GM10248 (cell line): ENCODE measurements around the gene TESPA1.

Experiments used
- CTCF ChIA-PET: fragments of 300-600 bp; sonication (Branson Sonifier 250); formaldehyde crosslinking; extraction: SDS; loops from one replicate; lab custom pipeline; 2021; ENCODE audit warnings: antibody characterized with exemption; lab: Yijun Ruan, JAX
- POLR2A ChIA-PET: fragments of 350-650 bp; sonication (Branson Sonifier 250); formaldehyde crosslinking; extraction: SDS; loops from one replicate; lab custom pipeline; 2020; ENCODE audit warnings: antibody characterized with exemption; lab: Yijun Ruan, JAX
- DNase-seq: peaks from one replicate; pipeline ENCODE4 v3.0.0; 2012; ENCODE audit errors: extremely low spot score
- CTCF ChIP-seq: IDR thresholded peaks from 2 replicates; pipeline ENCODE4 v1.5.1; 2012; ENCODE audit warnings: mild to moderate bottlenecking, low read depth; ENCODE audit errors: extremely low read depth, missing control alignments, control extremely low read depth

TESPA1 gene

GRCh38 chr12:54993181-54993835 is 8.7 kb upstream of the TESPA1 start:
- peak; percentile 64 for DNase-seq
- CTCF ChIA-PET, result interaction anchor here (0.7 to 17.9 kb wide), 46 partner anchors 10 to 629 kb away, joined by 3 to 646 read pairs (median 6); partner anchors contain the start of genes NEUROD4 and TESPA1
- TF ChIP-seq CTCF, result peak; percentile 58
- POLR2A ChIA-PET, result interaction anchor here (1.2 kb wide), 1 partner anchor 78 kb away, joined by 4 read pairs; no protein-coding TSS in a partner anchor

GRCh38 chr12:54991991-54992375 is 7.4 kb upstream of the TESPA1 start:
- TF ChIP-seq CTCF, result no peak
- DNase-seq, result no peak
- ChIA-PET POLR2A (interaction anchor here (0.8 kb wide), 1 partner anchor 10 kb away, joined by 3 read pairs; no protein-coding TSS in a partner anchor), CTCF (interaction anchor here (0.7 to 17.9 kb wide), 27 partner anchors 9 to 286 kb away, joined by 3 to 646 read pairs (median 8); partner anchors contain the start of genes MUCL1, NEUROD4 and TESPA1)

- ChIA-PET POLR2A (no interaction called here), CTCF (interaction anchor here (1.0 to 17.9 kb wide), 10 partner anchors 11 to 269 kb away, joined by 3 to 646 read pairs (median 14); no protein-coding TSS in a partner anchor)
- TF ChIP-seq CTCF, result no peak
- DNase-seq, result peak; percentile 58
These were observed 6.8 kb upstream of the TESPA1 start for GRCh38 chr12:54991161-54991990.

- no peak for TF ChIP-seq CTCF
- POLR2A ChIA-PET, result no interaction called here
- DNase-seq, result no peak
- CTCF ChIA-PET, result interaction anchor here (1.2 kb wide), 1 partner anchor 82 kb away, joined by 7 read pairs; no protein-coding TSS in a partner anchor
These were observed 5.3 kb upstream of the TESPA1 start for GRCh38 chr12:54989829-54990228.

- no peak for DNase-seq
- CTCF ChIA-PET, result interaction anchor here (0.6 to 7.3 kb wide), 5 partner anchors 79 to 395 kb away, joined by 3 to 60 read pairs (median 4); no protein-coding TSS in a partner anchor
- POLR2A ChIA-PET, result no interaction called here
- no peak for TF ChIP-seq CTCF
These were observed 4.0 kb upstream of the TESPA1 start for GRCh38 chr12:54988402-54989054.
